Tibial artery (tissue), 4 donors: ENCODE measurements around the gene ANKRD30A.
"Not testable (repeated sequence)": the region's sequence is repeated elsewhere in the genome, so short reads cannot be mapped to it uniquely, and the experiment has no call there.

ENCODE experiments used
- DNase-seq, 2 donors: peaks; one replicate each; pipeline ENCODE4 v3.0.0-alpha.2; 2019
- H3K27ac ChIP-seq, 2 donors: fragments of 200-600 bp; sonication (generic) in 1 of 2; 1 replicate in 1 of 2; 2 replicates in 1 of 2; pipeline ENCODE4 v1.5.1; 2018 to 2019; ENCODE audit warnings: mild to moderate bottlenecking in 1 of 2
- H3K27me3 ChIP-seq, 2 donors: fragments of 200-600 bp; sonication (generic) in 1 of 2; one replicate each; pipeline versions ENCODE4 v1.5.1 to v1.6.0; 2016 to 2019
- H3K36me3 ChIP-seq, 3 donors: fragments of 200-600 bp; sonication (generic) in 2 of 3; one replicate each; pipeline ENCODE4 v1.5.1; 2016 to 2019; ENCODE audit warnings: mild to moderate bottlenecking in 2 of 3
- H3K4me1 ChIP-seq, 4 donors: fragments of 200-600 bp; sonication (generic) in 2 of 4; 1 replicate in 3 of 4; 2 replicates in 1 of 4; pipeline ENCODE4 v1.5.1; 2016 to 2019
- H3K4me3 ChIP-seq, 2 donors: fragments of 200-600 bp; sonication (generic) in 1 of 2; 1 replicate in 1 of 2; 2 replicates in 1 of 2; pipeline ENCODE4 v1.5.1; 2018 to 2019; ENCODE audit warnings: mild to moderate bottlenecking in 2 of 2
- H3K9me3 ChIP-seq, 3 donors: fragments of 200-600 bp; sonication (generic) in 1 of 3; one replicate each; pipeline ENCODE4 v1.5.1; 2016 to 2019
- intact Hi-C: fragments of 100-400 bp; cut with DNase I; formaldehyde crosslinking; loops from one replicate; pipeline ENCODE4 v1.15.0; 2023; ENCODE audit warnings: low total_unique reads
- TF ChIP-seq, protein P1 (sequence below), 2 experiments: fragments of 200-600 bp in 1 of 2; fragments of 450-650 bp in 1 of 2; IDR thresholded peaks; one replicate each; pipeline ENCODE4 v1.5.1; 2017 to 2019; ENCODE audit warnings: antibody characterized with exemption in 2 of 2, mild to moderate bottlenecking in 1 of 2, moderate library complexity in 1 of 2

The ANKRD30A gene

DNA sequence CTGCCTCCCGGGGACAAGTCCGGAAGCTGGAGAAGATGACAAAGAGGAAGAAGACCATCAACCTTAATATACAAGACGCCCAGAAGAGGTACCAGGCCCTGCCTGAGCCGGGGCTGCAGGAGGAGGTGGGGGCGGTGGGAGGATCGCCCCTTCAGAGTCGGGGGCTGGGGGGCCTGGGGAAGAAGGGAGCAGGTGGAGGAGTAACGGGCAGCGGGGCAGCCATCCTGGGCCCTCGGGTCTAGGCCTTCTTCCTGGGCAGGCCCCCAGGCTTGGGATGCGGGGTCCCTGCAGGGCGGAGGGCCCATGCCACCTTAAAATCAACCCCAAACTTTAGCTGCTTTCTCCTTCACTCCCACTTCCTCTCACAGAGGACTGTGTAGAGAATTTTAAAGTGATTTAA is 523 bp downstream of the ANKRD30A start:
- Histone ChIP-seq H3K4me1 (no peaks in the 10 kb centered on the region), H3K9me3 (no peaks in the 10 kb centered on the region), H3K36me3 (no peaks in the 10 kb centered on the region), H3K27ac (no peak overlapping the region), H3K4me3 (no peak overlapping the region), H3K27me3 (peaks cover 0 to 3% of the 10 kb centered on the region in 2 donors)
- DNase-seq: no peak
- TF ChIP-seq, protein P1, sequence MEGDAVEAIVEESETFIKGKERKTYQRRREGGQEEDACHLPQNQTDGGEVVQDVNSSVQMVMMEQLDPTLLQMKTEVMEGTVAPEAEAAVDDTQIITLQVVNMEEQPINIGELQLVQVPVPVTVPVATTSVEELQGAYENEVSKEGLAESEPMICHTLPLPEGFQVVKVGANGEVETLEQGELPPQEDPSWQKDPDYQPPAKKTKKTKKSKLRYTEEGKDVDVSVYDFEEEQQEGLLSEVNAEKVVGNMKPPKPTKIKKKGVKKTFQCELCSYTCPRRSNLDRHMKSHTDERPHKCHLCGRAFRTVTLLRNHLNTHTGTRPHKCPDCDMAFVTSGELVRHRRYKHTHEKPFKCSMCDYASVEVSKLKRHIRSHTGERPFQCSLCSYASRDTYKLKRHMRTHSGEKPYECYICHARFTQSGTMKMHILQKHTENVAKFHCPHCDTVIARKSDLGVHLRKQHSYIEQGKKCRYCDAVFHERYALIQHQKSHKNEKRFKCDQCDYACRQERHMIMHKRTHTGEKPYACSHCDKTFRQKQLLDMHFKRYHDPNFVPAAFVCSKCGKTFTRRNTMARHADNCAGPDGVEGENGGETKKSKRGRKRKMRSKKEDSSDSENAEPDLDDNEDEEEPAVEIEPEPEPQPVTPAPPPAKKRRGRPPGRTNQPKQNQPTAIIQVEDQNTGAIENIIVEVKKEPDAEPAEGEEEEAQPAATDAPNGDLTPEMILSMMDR (IDR thresholded peaks at IDR 0.05): no peak
- intact Hi-C loops: no loop called here

DNA sequence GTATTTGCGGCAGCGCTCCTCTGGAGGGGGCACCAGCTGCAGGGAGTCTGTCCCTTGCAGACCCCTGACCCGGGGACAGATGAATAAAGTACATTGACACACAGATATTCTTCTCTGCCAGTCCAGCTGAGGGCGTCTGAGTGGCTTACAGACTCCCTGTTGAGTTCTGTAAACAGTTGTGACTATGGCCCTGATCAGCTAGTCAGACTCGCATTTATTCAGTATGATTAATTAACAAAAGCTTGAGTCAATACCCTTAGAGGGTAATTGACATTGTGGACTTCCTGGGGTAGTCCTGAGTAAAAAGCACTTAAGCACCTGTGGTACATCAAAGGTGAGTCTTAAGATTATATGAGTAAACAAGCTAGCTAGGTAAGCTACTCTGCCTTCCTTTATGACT is 21.0 kb downstream of the ANKRD30A start:
- Histone ChIP-seq H3K4me1 (no peaks in the 10 kb centered on the region), H3K9me3 (no peaks in the 10 kb centered on the region), H3K36me3 (no peaks in the 10 kb centered on the region), H3K27ac (no peak overlapping the region), H3K4me3 (no peak overlapping the region), H3K27me3 (no peaks in the 10 kb centered on the region)
- intact Hi-C loops: no loop called here
- TF ChIP-seq, protein P1 (IDR thresholded peaks at IDR 0.05): no peak
- no peak for DNase-seq

DNA sequence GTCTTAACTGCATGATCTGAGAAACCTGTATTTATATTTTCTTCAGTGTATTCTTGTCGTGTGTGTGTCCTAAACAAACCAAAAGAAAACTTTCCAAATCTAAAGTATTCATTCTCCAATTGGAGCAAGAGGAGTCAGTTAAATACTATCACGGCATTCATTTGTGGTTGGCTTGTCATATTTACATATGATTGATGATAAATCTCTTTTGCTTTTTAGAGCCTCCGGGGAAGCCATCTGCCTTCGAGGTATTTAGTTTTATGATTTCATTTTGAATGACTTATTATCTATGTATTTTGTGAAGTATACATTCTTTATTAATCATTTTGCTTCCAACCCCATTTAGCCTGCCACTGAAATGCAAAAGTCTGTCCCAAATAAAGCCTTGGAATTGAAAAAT is 37.0 kb downstream of the ANKRD30A start:
- H3K27ac ChIP-seq, H3K27me3 ChIP-seq, intact Hi-C loops, H3K4me3 ChIP-seq, DNase-seq, H3K4me1 ChIP-seq, H3K9me3 ChIP-seq, H3K36me3 ChIP-seq: not testable (repeated sequence)

DNA sequence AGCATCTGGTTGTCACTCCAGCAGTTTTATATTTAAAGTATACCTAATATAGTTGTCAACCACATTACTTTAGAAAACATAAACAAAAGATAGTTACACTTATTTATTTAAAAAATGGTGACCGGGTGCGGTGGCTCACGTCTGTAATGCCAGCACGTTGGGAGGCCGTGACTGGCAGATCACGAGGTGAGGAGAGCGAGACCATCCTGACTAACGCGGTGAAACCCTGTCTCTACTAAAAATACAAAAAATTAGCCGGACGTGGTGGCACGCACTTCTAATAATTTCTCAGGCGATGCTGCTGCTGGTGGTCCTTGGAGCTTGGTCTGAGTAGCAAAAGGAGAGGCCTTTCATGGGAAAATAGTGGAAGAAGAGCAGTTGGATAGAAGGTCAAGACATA is 46.5 kb downstream of the ANKRD30A start:
- DNase-seq, H3K27me3 ChIP-seq, intact Hi-C loops, H3K4me3 ChIP-seq, H3K9me3 ChIP-seq, H3K4me1 ChIP-seq, H3K27ac ChIP-seq, H3K36me3 ChIP-seq: not testable (repeated sequence)

DNA sequence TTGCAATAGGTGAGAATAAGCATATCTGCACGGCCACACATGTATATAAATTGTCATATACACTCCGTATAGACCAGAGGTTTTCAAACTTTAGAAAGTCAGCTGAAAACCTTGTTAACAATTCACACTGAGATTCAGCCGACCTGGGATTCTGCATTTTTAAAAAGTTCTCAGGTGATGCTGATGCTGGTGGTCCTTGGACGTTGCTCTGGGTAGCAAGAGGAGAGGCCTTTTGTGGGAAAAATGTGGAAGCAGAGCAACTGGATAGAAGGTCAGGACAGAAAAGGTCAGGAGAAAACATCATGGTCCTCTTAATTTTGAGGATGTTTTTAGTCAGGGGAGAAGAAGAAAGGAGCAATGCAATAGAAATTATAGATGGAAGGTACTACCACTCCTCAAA is 52.9 kb downstream of the ANKRD30A start:
- H3K4me1 ChIP-seq, intact Hi-C loops, H3K27ac ChIP-seq, H3K4me3 ChIP-seq, H3K36me3 ChIP-seq, DNase-seq, H3K9me3 ChIP-seq, H3K27me3 ChIP-seq: not testable (repeated sequence)

DNA sequence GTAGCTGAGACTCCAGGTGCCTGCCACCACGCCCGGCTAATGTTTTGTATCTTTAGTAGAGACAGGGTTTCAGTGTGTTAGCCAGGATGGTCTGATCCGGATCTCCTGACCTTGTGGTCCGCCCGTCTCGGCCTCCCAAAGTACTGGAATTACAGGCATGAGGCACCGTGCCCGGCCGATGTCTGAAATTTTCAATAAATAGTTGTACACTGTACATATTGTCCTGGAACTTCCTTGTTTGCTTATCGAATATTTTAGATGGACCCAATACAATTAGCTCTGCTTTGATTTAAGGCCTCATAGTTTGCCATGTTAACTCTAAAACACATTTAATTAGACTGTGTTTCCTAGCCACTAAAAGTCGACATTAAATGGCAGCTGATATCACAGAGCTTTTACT is 57.3 kb downstream of the ANKRD30A start:
- H3K4me1 ChIP-seq, H3K27me3 ChIP-seq, H3K9me3 ChIP-seq, H3K4me3 ChIP-seq, DNase-seq, H3K27ac ChIP-seq, H3K36me3 ChIP-seq, intact Hi-C loops: not testable (repeated sequence)

DNA sequence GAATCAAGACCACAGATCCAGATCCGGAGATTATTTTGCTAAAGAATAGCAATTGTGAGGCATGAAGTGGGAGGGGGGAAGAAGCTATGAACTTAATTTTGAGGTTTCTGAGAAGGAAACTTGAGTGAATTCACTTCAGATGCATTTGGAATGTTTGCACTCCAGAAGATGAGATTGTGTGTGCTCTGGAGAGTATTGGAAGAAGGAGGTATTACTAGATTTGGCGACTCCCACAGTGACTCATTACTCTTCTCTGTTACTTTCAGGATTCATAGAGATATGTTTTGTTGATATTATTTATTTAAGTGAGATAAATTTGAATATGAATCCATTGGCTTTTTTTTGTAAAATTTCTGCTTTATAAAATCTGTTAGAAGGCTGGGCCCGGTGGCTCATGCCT is 80.7 kb downstream of the ANKRD30A start:
- Histone ChIP-seq H3K4me1 (no peaks in the 10 kb centered on the region), H3K36me3 (no peaks in the 10 kb centered on the region)
- no peak for DNase-seq

DNA sequence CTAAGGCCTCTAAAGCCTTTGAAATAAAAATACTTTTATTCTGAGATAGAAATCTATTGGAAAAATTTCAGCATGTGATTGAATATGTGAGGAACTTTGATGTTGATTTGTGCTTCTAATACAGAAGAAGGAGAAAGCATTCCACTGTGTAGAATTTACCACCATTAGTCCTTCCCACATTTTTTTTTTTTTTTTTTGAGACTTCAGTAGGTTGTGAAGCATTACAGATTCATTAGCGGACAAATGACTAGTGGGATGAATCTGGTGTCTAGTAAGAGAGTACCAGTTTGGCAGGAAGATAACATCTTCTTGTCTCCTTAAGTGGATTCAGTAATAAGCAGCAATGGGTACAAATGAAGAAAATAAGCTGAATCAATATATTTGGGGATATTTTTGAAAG is 95.5 kb downstream of the ANKRD30A start:
- Histone ChIP-seq H3K27me3 (no peaks in the 10 kb centered on the region), H3K9me3 (no peaks in the 10 kb centered on the region), H3K27ac (no peak overlapping the region), H3K4me1 (no peaks in the 10 kb centered on the region), H3K4me3 (no peak overlapping the region), H3K36me3 (no peaks in the 10 kb centered on the region)
- TF ChIP-seq, protein P1 (IDR thresholded peaks at IDR 0.05): no peak
- DNase-seq: no peak
- intact Hi-C loops: no loop called here

More for the DNA sequence above, 80.7 kb downstream of the ANKRD30A start:
- Histone ChIP-seq H3K4me3 (no peak overlapping the region), H3K27ac (no peak overlapping the region), H3K27me3 (no peaks in the 10 kb centered on the region), H3K9me3 (no peaks in the 10 kb centered on the region)
- TF ChIP-seq, protein P1 (IDR thresholded peaks at IDR 0.05): no peak
- intact Hi-C loops: no loop called here
